HCT116 (cell line): Measurements from ENCODE around the gene AACS. TPM values are rescaled to one million over a fixed set of nuclear protein-coding genes. Genes with fewer than 3 reads are reported as not detected.

Experiments used
- ATAC-seq: fragments of 200-7000 bp; cut with Tn5 transposase; 2 replicates; pipeline ENCODE4 v1.9.1; 2020; ENCODE audit warnings: mild to moderate bottlenecking, moderate library complexity
- BruUV-seq: library from RNA; stranded (reverse); fragments of 400-500 nt; replicated peaks from 2 replicates; lab custom pipeline; 2021; lab: Mats Ljungman, UMichigan
- CTCF ChIA-PET: fragments of 300-600 bp; sonication (Branson Sonifier 250); formaldehyde crosslinking; loops from one replicate; lab custom pipeline; 2021; ENCODE audit warnings: antibody characterized with exemption; lab: Charles Lee
- POLR2A ChIA-PET: fragments of 300-600, 350-600 bp; sonication (Branson Sonifier 250); formaldehyde crosslinking; loops from one replicate; lab custom pipeline; 2021; ENCODE audit warnings: antibody characterized with exemption; lab: Charles Lee
- RAD21 ChIA-PET, 2 experiments: fragments of 300-600 bp; sonication (Branson Sonifier 250); formaldehyde crosslinking; loops; one replicate each; lab custom pipeline; 2023; ENCODE audit warnings: low total read pairs in 2 of 2; ENCODE audit not compliant: uncharacterized antibody in 2 of 2, unreplicated experiment in 2 of 2, low non-redundant PET in 1 of 2; lab: Charles Lee
- DNase-seq: peaks from one replicate; pipeline ENCODE4 v3.0.0-alpha.2; 2010; ENCODE audit warnings: low read depth, low spot score
- H2AFZ ChIP-seq: fragments of 200-600 bp; shearing (Covaris generic), sonication (generic); 2 replicates; pipeline ENCODE4 v1.6.1; 2017; ENCODE audit warnings: low read depth, mixed run types, mixed read lengths, antibody characterized with exemption, low read length; ENCODE audit not compliant: poor library complexity, severe bottlenecking
- H3K27ac ChIP-seq: 2 replicates; pipeline ENCODE4 v1.5.1; 2012; ENCODE audit warnings: low read depth, low read length
- H3K27me3 ChIP-seq: fragments of 200-600 bp; sonication (generic); 2 replicates; pipeline ENCODE4 v1.6.1; 2016; ENCODE audit warnings: mixed run types, low read length, mixed read lengths; ENCODE audit not compliant: insufficient read depth
- H3K36me3 ChIP-seq, 2 experiments: fragments of 200-500 bp in 1 of 2; fragments of 200-600 bp in 1 of 2; sonication (Bioruptor generic) in 1 of 2; sonication (generic) in 1 of 2; 2 replicates each; pipeline versions ENCODE4 v1.5.1 to v1.6.1; 2014 to 2016; ENCODE audit warnings: low read length in 2 of 2, inconsistent platforms in 1 of 2, mixed read lengths in 1 of 2, mixed run types in 1 of 2; ENCODE audit not compliant: insufficient read depth in 2 of 2, control insufficient read depth in 1 of 2
- H3K4me1 ChIP-seq, 2 experiments: fragments of 200-600 bp in 1 of 2; sonication (generic) in 1 of 2; 2 replicates each; pipeline versions ENCODE4 v1.5.1 to v1.6.1; 2012 to 2017; ENCODE audit warnings: low read length in 2 of 2, inconsistent platforms in 1 of 2, mild to moderate bottlenecking in 1 of 2, mixed read lengths in 1 of 2, mixed run types in 1 of 2, moderate library complexity in 1 of 2; ENCODE audit not compliant: insufficient read depth in 2 of 2, control insufficient read depth in 1 of 2
- H3K4me2 ChIP-seq: fragments of 200-600 bp; sonication (generic); 2 replicates; pipeline ENCODE4 v1.6.1; 2017; ENCODE audit warnings: mixed run types, low read length, mixed read lengths
- H3K4me3 ChIP-seq, 2 experiments: fragments of 200-600 bp in 1 of 2; sonication (generic) in 1 of 2; replicated peaks in 1 of 2; 2 replicates each; pipeline ENCODE4 v1.5.1; 2011 to 2016; ENCODE audit warnings: low read length in 2 of 2, control low read depth in 1 of 2, low read depth in 1 of 2, mild to moderate bottlenecking in 1 of 2, mixed read lengths in 1 of 2, mixed run types in 1 of 2
- H3K79me2 ChIP-seq: fragments of 200-600 bp; sonication (generic); 2 replicates; pipeline ENCODE4 v1.6.1; 2017; ENCODE audit warnings: mild to moderate bottlenecking, mixed run types, low read length, moderate library complexity, mixed read lengths; ENCODE audit not compliant: insufficient read depth
- H3K9ac ChIP-seq: fragments of 200-600 bp; sonication (generic); 2 replicates; pipeline ENCODE4 v1.6.1; 2016; ENCODE audit warnings: low read length, mixed read lengths
- H3K9me2 ChIP-seq: fragments of 200-600 bp; sonication (generic), shearing (Covaris generic); 2 replicates; pipeline ENCODE4 v1.6.1; 2017; ENCODE audit warnings: mixed run types, mild to moderate bottlenecking, moderate library complexity; ENCODE audit not compliant: insufficient read depth
- H3K9me3 ChIP-seq, 2 experiments: fragments of 200-500 bp in 1 of 2; fragments of 200-600 bp in 1 of 2; sonication (Bioruptor generic) in 1 of 2; sonication (generic) in 1 of 2; 2 replicates each; pipeline ENCODE4 v1.6.1; 2014 to 2017; ENCODE audit warnings: low read length in 2 of 2, mixed read lengths in 2 of 2, inconsistent platforms in 1 of 2, low read depth in 1 of 2, mild to moderate bottlenecking in 1 of 2, mixed run types in 1 of 2, moderate library complexity in 1 of 2; ENCODE audit not compliant: control insufficient read depth in 1 of 2, insufficient read depth in 1 of 2
- H4K20me1 ChIP-seq: fragments of 200-600 bp; sonication (generic), shearing (Covaris generic); 2 replicates; pipeline ENCODE4 v1.6.1; 2017; ENCODE audit warnings: mixed run types, mild to moderate bottlenecking, moderate library complexity; ENCODE audit not compliant: insufficient read depth
- CBX3 ChIP-seq: IDR thresholded peaks from 2 replicates; pipeline ENCODE4 v1.6.1; 2012; ENCODE audit warnings: low read depth
- CEBPB ChIP-seq: IDR thresholded peaks from 2 replicates; pipeline ENCODE4 v1.6.1; 2012; ENCODE audit warnings: low read depth
- CTCF ChIP-seq, 3 experiments: fragments of 200-600 bp in 1 of 3; sonication (generic) in 1 of 3; IDR thresholded peaks in 2 of 3; conservative IDR thresholded peaks in 1 of 3; 2 replicates each; pipeline ENCODE4 v1.5.1; 2012 to 2017; ENCODE audit warnings: low read depth in 2 of 3, low read length in 2 of 3, antibody characterized with exemption in 1 of 3, borderline replicate concordance in 1 of 3, control low read depth in 1 of 3, mild to moderate bottlenecking in 1 of 3, mixed read lengths in 1 of 3, mixed run types in 1 of 3, moderate library complexity in 1 of 3; ENCODE audit not compliant: insufficient read depth in 1 of 3
- EGR1 ChIP-seq: IDR thresholded peaks from 2 replicates; pipeline ENCODE4 v1.6.1; 2012; ENCODE audit warnings: low read depth
- ELF1 ChIP-seq: IDR thresholded peaks from 2 replicates; pipeline ENCODE4 v1.6.1; 2012; ENCODE audit warnings: low read depth, borderline replicate concordance
- EZH2 ChIP-seq: fragments of 200-600 bp; sonication (generic); IDR thresholded peaks from 2 replicates; pipeline ENCODE4 v1.6.1; 2017; ENCODE audit warnings: antibody characterized with exemption, mixed run types
- EZH2phosphoT487 ChIP-seq: fragments of 200-600 bp; IDR thresholded peaks from 2 replicates; pipeline ENCODE4 v1.6.1; 2018; ENCODE audit warnings: antibody characterized with exemption, borderline replicate concordance
- FOSL1 ChIP-seq: IDR thresholded peaks from 2 replicates; pipeline ENCODE4 v1.6.1; 2012; ENCODE audit warnings: low read depth
- JUND ChIP-seq: IDR thresholded peaks from 2 replicates; pipeline ENCODE4 v1.6.1; 2012
- POLR2AphosphoS5 ChIP-seq: IDR thresholded peaks from 2 replicates; pipeline ENCODE4 v1.6.1; 2011; ENCODE audit warnings: mild to moderate bottlenecking, low read depth, low read length, moderate library complexity
- REST ChIP-seq: IDR thresholded peaks from 2 replicates; pipeline ENCODE4 v1.6.1; 2012; ENCODE audit warnings: low read depth
- SIN3A ChIP-seq: IDR thresholded peaks from 2 replicates; pipeline ENCODE4 v1.6.1; 2012; ENCODE audit warnings: low read depth
- SRF ChIP-seq: IDR thresholded peaks from 2 replicates; pipeline ENCODE4 v1.6.1; 2012; ENCODE audit warnings: low read depth
- TCF7L2 ChIP-seq: IDR thresholded peaks from 2 replicates; pipeline ENCODE4 v1.7.0; 2011; ENCODE audit warnings: borderline replicate concordance, inconsistent platforms; ENCODE audit not compliant: insufficient read depth, insufficient read length; ENCODE audit errors: extremely low read depth
- YY1 ChIP-seq: IDR thresholded peaks from 2 replicates; pipeline ENCODE4 v1.6.1; 2011; ENCODE audit warnings: low read length, low read depth, moderate library complexity, mild to moderate bottlenecking; ENCODE audit not compliant: insufficient replicate concordance; ENCODE audit errors: extremely low read depth
- ZFX ChIP-seq: fragments of 450-650 bp; IDR thresholded peaks from 2 replicates; pipeline ENCODE4 v1.6.1; 2017
- ZNF274 ChIP-seq: fragments of 200-500 bp; sonication (Bioruptor generic); IDR thresholded peaks from 2 replicates; pipeline ENCODE4 v1.6.1; 2014; ENCODE audit warnings: mild to moderate bottlenecking, low read depth, low read length, inconsistent platforms
- intact Hi-C: fragments of 100-400 bp; cut with micrococcal nuclease; formaldehyde crosslinking; loops from 2 replicates; pipeline ENCODE4 v1.10.0; 2022
- total RNA-seq: library from RNA; stranded (reverse); gene quantifications from one replicate; pipeline ENCODE4 v1.2.1, GENCODE V29; 2021; ENCODE audit not compliant: unreplicated experiment
- TF ChIP-seq, protein P1 (sequence below): IDR thresholded peaks from 2 replicates; pipeline ENCODE4 v1.6.1; 2012
- TF ChIP-seq, protein P2 (sequence below): IDR thresholded peaks from 2 replicates; pipeline ENCODE4 v1.6.1; 2012

The AACS gene
- total RNA-seq, 1 experiment from 2014 or later, result 16.0 TPM

- DNase-seq (no peak), ATAC-seq (no peak)
- RAD21 ChIA-PET, result no interaction called here
- H3K27ac ChIP-seq, result no peak overlapping the region
- CTCF ChIA-PET, result no interaction called here
- POLR2A ChIA-PET, result no interaction called here
- no peak overlapping the region for H3K9ac ChIP-seq
- no peaks in the 10 kb centered on the region for H3K4me1 ChIP-seq
- no peaks in the 10 kb centered on the region for H3K36me3 ChIP-seq
- no peaks in the 10 kb centered on the region for H3K9me2 ChIP-seq
- no peaks in the 10 kb centered on the region for H3K79me2 ChIP-seq
- no TSS peak for BruUV-seq
- no peak overlapping the region for H3K4me3 ChIP-seq
- H3K4me2 ChIP-seq, result no peak overlapping the region
- H3K9me3 ChIP-seq, result no peaks in the 10 kb centered on the region
- intact Hi-C loops, result no loop called here
- no peaks in the 10 kb centered on the region for H3K27me3 ChIP-seq
- no peaks in the 10 kb centered on the region for H4K20me1 ChIP-seq
- no peak overlapping the region for H2AFZ ChIP-seq
- no peak for TF ChIP-seq SRF
- no peak for TF ChIP-seq YY1
- TF ChIP-seq EZH2phosphoT487, result no peak
- TF ChIP-seq EZH2, result no peak
- TF ChIP-seq JUND, result no peak
- no peak for TF ChIP-seq CEBPB
- TF ChIP-seq, protein P1, sequence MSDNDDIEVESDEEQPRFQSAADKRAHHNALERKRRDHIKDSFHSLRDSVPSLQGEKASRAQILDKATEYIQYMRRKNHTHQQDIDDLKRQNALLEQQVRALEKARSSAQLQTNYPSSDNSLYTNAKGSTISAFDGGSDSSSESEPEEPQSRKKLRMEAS, result no peak
- TF ChIP-seq EGR1, result no peak
- TF ChIP-seq CBX3, result no peak
- no peak for TF ChIP-seq ELF1
- TF ChIP-seq ZNF274, result no peak
- no peak for TF ChIP-seq ZFX
- TF ChIP-seq FOSL1, result no peak
- TF ChIP-seq CTCF (IDR thresholded peaks at IDR 0.05 in 2 of 3, conservative IDR thresholded peaks at IDR 0.05 in 1 of 3; ENCODE audit: borderline replicate concordance in 1 of 3, insufficient read depth in 1 of 3, low read depth in 2 of 3, low read length in 2 of 3), result no peak
- no peak for TF ChIP-seq POLR2AphosphoS5
- no peak for TF ChIP-seq TCF7L2
- no peak for TF ChIP-seq SIN3A
- TF ChIP-seq REST, result no peak
- TF ChIP-seq, protein P2, sequence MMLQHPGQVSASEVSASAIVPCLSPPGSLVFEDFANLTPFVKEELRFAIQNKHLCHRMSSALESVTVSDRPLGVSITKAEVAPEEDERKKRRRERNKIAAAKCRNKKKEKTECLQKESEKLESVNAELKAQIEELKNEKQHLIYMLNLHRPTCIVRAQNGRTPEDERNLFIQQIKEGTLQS, result no peak
- TF ChIP-seq, all 23 proteins: peak for 0
Measured at GRCh38 chr12:125050446-125050845, 14.8 kb upstream of the AACS start.
